Fibroblast of villous mesenchyme (primary cell): ENCODE data around the gene UBR3. TPM values are rescaled to one million over a fixed set of nuclear protein-coding genes. Genes with fewer than 3 reads are reported as not detected.

Experiments used
- DNase-seq: peaks from one replicate; pipeline ENCODE4 v3.0.0-alpha.2; 2010; ENCODE audit warnings: low read depth
- H3K4me3 ChIP-seq: 2 replicates; pipeline ENCODE4 v1.5.1; 2011; ENCODE audit warnings: low read depth, mild to moderate bottlenecking, low read length
- CTCF ChIP-seq: IDR thresholded peaks from 2 replicates; pipeline ENCODE4 v1.5.1; 2012; ENCODE audit warnings: low read depth, mild to moderate bottlenecking, low read length; ENCODE audit not compliant: insufficient read depth
- total RNA-seq: library from RNA; depleted of rRNA; stranded (reverse); fragments of >200 nt; gene quantifications from 2 replicates; pipeline ENCODE4 v1.2.3, GENCODE V29; 2012

The UBR3 gene
- total RNA-seq = 34.1 and 56.1 TPM in 2 replicates

GRCh38 chr2:169827272-169828140 is at the start of gene UBR3:
Gene UBR3 (plus strand): TSS chr2:169827454. CDS start chr2:169827508, 54 bp downstream.
- DNase-seq = peak; percentile 93
- TF ChIP-seq CTCF = no peak
- peak within 1 kb of the TSS; percentile 90 for H3K4me3 ChIP-seq

GRCh38 chr2:169778446-169778845 is 48.8 kb upstream of the UBR3 start:
- no peak for DNase-seq
- H3K4me3 ChIP-seq = no peak overlapping the region
- no peak for TF ChIP-seq CTCF

- TF ChIP-seq CTCF = no peak
- H3K4me3 ChIP-seq = no peak overlapping the region
- no peak for DNase-seq
These were observed 45.8 kb upstream of the UBR3 start for GRCh38 chr2:169781249-169782013.

GRCh38 chr2:169782513-169782912 is 44.7 kb upstream of the UBR3 start:
- no peak for DNase-seq
- no peak overlapping the region for H3K4me3 ChIP-seq
- TF ChIP-seq CTCF = no peak

GRCh38 chr2:169790581-169790980 is 36.7 kb upstream of the UBR3 start:
- no peak for DNase-seq
- no peak overlapping the region for H3K4me3 ChIP-seq
- TF ChIP-seq CTCF = no peak

GRCh38 chr2:169795181-169795580 is 32.1 kb upstream of the UBR3 start:
- DNase-seq = no peak
- no peak for TF ChIP-seq CTCF
- H3K4me3 ChIP-seq = no peak overlapping the region
